Thoracic aorta (tissue), 2 donors: Measurements from ENCODE around the gene TIPARP. TPM values are rescaled to one million over a fixed set of nuclear protein-coding genes. Genes with fewer than 3 reads are reported as not detected.

Experiments
- ATAC-seq: fragments of 150-250 bp; one replicate; pipeline ENCODE4 v1.8.0; 2017; ENCODE audit warnings: low read depth; ENCODE audit not compliant: insufficient number of reproducible peaks, low FRiP score
- DNase-seq: peaks from one replicate; pipeline ENCODE4 v3.0.0-alpha.2; 2020; ENCODE audit warnings: low spot score
- H3K27ac ChIP-seq, 2 donors: fragments of 200-600 bp; sonication (generic); 1 replicate in 1 of 2; 2 replicates in 1 of 2; pipeline ENCODE4 v1.5.1; 2016; ENCODE audit warnings: mild to moderate bottlenecking in 2 of 2, moderate library complexity in 2 of 2
- H3K27me3 ChIP-seq: fragments of 200-600 bp; sonication (generic); replicated peaks from 2 replicates; pipeline ENCODE4 v1.6.0; 2016; ENCODE audit warnings: mild to moderate bottlenecking; ENCODE audit not compliant: insufficient read depth
- H3K36me3 ChIP-seq: fragments of 200-600 bp; sonication (generic); one replicate; pipeline ENCODE4 v1.5.1; 2016
- H3K4me1 ChIP-seq, 2 donors: fragments of 200-600 bp; sonication (generic); 1 replicate in 1 of 2; 2 replicates in 1 of 2; pipeline versions ENCODE4 v1.5.1 to v1.6.0; 2016; ENCODE audit warnings: low read depth in 2 of 2, mild to moderate bottlenecking in 1 of 2; ENCODE audit not compliant: control insufficient read depth in 1 of 2
- H3K4me3 ChIP-seq: fragments of 200-600 bp; sonication (generic); 2 replicates; pipeline ENCODE4 v1.5.1; 2016; ENCODE audit warnings: mild to moderate bottlenecking
- H3K9me3 ChIP-seq: fragments of 200-600 bp; sonication (generic); 2 replicates; pipeline ENCODE4 v1.5.1; 2016
- total RNA-seq, 2 donors: library from RNA; depleted of rRNA; stranded (reverse); fragments of >200 nt; gene quantifications; one replicate each; pipeline versions ENCODE4 v1.1.0 to v1.2.3, GENCODE V29; 2016
- TF ChIP-seq, protein P1 (sequence below): fragments of 200-600 bp; sonication (generic); IDR thresholded peaks from one replicate; pipeline ENCODE4 v1.5.1; 2019; ENCODE audit warnings: antibody characterized with exemption

TIPARP gene
- total RNA-seq, 2 donors from 2014 or later, result 19.8 to 77.2 TPM

DNA sequence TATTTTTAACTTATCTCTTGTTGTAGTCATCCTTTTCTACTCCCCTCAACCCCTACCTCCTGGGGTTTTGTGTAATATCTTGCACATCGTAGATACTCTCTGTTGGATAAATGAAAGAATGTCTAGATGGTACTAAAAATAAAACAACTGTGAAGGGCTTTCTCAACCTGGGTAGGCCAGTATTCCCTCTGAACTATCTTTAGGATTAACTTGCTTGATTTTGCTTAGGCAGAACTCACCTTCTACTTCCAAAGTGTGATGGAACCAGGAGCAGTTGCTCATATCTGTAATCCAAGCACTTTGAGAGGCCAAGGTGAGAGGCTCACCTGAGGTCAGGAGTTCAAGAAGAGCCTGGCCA, 32.8 kb upstream of the TIPARP start:
- Histone ChIP-seq H3K36me3 (no peaks in the 10 kb centered on the region), H3K27ac (no peak overlapping the region), H3K4me3 (no peak overlapping the region), H3K9me3 (no peaks in the 10 kb centered on the region), H3K4me1 (peaks cover 0 to 16% of the 10 kb centered on the region in 2 donors), H3K27me3 (no peaks in the 10 kb centered on the region)
- ATAC-seq (no peak), DNase-seq (no peak)
- TF ChIP-seq, protein P1, sequence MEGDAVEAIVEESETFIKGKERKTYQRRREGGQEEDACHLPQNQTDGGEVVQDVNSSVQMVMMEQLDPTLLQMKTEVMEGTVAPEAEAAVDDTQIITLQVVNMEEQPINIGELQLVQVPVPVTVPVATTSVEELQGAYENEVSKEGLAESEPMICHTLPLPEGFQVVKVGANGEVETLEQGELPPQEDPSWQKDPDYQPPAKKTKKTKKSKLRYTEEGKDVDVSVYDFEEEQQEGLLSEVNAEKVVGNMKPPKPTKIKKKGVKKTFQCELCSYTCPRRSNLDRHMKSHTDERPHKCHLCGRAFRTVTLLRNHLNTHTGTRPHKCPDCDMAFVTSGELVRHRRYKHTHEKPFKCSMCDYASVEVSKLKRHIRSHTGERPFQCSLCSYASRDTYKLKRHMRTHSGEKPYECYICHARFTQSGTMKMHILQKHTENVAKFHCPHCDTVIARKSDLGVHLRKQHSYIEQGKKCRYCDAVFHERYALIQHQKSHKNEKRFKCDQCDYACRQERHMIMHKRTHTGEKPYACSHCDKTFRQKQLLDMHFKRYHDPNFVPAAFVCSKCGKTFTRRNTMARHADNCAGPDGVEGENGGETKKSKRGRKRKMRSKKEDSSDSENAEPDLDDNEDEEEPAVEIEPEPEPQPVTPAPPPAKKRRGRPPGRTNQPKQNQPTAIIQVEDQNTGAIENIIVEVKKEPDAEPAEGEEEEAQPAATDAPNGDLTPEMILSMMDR, result no peak

DNA sequence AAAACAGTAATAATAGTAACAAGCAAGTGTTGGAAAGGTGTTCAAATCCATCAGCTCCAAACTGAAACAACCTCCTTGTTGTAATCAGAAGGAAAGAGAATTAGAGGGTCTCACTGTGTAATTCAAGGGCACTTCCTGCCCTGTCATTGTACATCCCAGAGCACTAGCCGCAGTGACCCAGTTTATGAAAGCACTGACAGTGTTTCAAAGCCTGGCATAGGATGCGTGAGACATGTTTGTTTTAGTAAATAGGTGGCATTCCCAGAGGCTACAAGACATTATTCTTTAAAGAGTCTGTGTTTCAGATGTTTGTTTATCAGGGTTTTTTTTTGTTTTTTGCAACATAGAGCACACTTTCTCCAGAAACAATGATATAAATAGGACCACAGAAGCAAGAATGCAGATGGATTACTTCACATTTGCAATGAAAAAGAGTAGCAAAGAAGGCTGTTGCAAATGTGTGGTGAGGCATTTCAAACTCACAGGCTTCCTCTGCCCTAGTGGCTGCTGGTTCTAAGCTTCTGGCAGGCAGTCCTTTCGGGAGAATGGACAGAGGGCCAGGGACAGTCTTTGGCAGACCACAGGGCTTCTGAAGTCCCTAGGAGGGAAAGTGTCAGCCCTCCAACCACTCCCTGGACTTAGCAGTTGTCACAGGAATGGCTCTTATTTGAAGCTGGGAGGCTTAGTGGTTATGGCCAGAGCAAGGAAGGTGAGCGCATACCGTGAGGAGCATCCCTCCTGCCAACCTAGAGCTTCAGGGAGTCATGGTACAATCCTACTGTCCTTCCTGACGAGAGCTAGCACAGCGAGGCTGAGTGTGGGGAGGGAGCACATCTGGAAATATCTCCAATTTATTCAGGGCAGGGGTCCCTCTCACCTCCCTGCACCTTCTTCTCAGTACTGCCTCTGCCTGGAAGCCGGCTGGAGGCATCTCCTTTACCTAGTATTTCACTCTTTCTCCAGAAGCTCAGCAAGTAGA, 31.4 kb upstream of the TIPARP start:
- no peak for DNase-seq
- TF ChIP-seq, protein P1, result no peak
- Histone ChIP-seq H3K27me3 (no peaks in the 10 kb centered on the region), H3K36me3 (no peaks in the 10 kb centered on the region), H3K4me3 (peak overlapping the region; percentile 57), H3K9me3 (no peaks in the 10 kb centered on the region), H3K27ac (peak overlapping the region in 1 of 2 donors; percentile 21), H3K4me1 (peaks cover 0 to 16% of the 10 kb centered on the region in 2 donors)
- no peak for ATAC-seq

DNA sequence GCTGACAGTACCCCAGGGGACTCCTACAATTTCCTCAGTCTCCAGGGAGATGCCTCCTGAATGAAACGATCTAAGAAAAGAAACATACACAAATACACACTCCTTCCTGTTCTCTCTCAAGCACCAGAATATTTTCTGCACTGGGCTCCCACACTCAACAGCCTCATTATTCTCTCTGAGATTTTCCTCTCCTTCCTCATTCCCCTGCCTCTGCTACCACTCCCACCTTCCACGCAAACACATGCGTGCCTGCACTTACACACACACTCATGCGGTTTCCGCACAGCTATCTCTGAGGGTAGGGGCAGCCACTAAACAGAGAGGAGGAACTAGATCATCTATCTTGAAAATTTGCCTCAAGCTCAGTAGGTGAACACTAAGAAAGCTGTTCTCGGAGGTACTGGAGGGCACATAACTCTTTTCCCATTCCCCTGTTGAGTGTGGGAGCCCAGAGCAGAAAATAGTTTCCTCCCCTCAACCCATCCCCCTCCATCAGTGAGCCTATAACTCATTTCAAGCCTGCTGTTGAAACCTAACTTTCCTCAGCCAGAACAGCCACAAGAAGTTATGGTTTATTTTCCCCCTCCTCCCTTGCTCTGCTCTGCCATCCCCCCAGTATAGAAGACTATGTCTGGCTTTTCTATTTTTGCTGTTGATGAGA, 30.5 kb upstream of the TIPARP start:
- no peaks in the 10 kb centered on the region for H3K36me3 ChIP-seq
- DNase-seq, result no peak
- H3K4me3 ChIP-seq, result peak overlapping the region; percentile 57
- H3K4me1 ChIP-seq, result peaks cover 0 to 16% of the 10 kb centered on the region in 2 donors
- H3K27ac ChIP-seq, result peak overlapping the region in 1 of 2 donors; percentile 21
- TF ChIP-seq, protein P1, result no peak
- no peaks in the 10 kb centered on the region for H3K9me3 ChIP-seq
- H3K27me3 ChIP-seq, result no peaks in the 10 kb centered on the region
- ATAC-seq, result no peak

DNA sequence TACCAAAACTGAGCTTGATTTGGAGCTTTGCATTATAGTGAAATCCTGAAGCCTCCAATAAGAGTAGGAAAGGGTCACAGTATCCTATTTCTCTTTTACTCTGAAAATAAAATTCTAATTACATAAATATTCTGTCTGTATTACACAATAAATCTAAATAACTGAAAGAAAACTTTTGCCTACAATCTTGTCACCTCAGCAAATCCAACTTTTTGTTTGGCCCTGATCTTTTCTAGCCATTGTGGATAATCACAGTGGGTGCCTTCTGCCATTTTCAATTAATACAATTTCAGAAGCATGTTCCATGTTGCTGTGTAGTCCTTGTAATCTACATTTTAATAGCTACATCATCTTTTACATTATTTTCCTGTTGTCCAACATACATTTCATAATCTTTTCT, 29.4 kb upstream of the TIPARP start:
- DNase-seq, result no peak

More for the DNA sequence above, 29.4 kb upstream of the TIPARP start:
- ATAC-seq, result no peak
- TF ChIP-seq, protein P1, result no peak
- Histone ChIP-seq H3K4me3 (no peak overlapping the region), H3K9me3 (no peaks in the 10 kb centered on the region), H3K27ac (no peak overlapping the region), H3K4me1 (peaks cover 0 to 16% of the 10 kb centered on the region in 2 donors), H3K27me3 (no peaks in the 10 kb centered on the region), H3K36me3 (no peaks in the 10 kb centered on the region)
